ENCODE data around the gene WFIKKN2.

WFIKKN2 gene

DNA sequence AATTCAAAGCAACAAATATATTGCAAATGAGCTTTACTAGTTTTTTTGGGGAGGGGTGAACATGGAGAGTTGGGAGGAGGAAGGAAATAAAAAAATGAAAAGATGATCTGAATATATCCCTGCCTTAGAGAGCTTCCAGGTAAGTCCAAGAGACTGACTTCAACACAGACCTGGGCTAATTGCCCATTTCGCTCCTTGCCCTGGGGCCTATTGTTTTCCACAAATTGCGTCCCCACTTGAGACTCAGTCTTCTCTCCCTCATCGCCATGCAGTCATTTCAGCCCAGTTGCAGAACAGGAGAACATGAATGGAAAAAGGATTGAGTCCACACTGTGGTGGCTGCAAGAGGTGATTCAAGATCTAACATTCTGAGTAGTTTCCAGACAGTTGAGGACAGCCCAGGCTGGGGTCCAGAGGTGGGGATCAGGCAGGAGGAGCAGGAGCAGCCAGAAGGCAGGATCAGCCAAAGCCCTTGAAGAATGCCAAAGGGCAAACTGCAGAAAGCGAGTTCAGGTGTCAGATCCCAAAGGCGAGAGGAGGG lies 52.4 kb downstream of the WFIKKN2 start:
- in situ Hi-C loops (cut with MboI; ENCODE audit: low sequenced_read_pairs, unreplicated experiment) = no loop called here
- no peak for DNase-seq (ENCODE audit: low spot score)
- no peak for TF ChIP-seq CTCF (IDR thresholded peaks at IDR 0.05; ENCODE audit: borderline replicate concordance, control extremely low read depth, extremely low read depth, insufficient read depth, missing control alignments)

DNA sequence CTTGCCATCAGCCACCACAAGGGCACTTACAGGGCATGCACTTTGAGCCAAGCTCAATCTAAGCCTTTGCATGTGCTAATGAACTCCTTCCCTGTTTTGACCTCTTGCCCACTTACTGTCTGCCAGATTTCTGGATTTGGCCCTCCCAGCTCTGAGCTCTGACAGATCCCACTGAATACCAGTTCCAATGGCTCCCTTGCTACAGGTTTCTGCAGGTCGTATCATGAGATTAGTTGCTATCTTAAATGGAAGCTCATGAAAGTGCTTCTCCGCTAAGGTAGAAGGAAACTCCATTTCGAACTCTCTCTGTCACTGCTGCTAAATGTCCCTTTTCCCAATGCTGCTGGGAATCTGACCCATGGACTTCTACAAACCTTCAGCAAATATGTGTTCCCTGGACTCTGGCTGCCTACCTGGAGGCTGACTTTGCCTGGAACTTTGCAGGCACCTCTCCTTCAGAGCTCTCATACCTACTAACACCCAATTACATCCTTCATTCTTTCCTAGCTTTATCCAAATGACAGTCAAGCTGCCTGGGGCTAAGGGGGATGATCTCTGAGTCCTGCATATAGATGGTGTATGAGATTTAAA lies 54.2 kb downstream of the WFIKKN2 start:
- DNase-seq (ENCODE audit: low spot score) = peak; percentile 4

GRCh38 chr17:50890675-50891516 lies 55.5 kb downstream of the WFIKKN2 start:
- DNase-seq (ENCODE audit: low spot score) = peak; percentile 2
- TF ChIP-seq CTCF (IDR thresholded peaks at IDR 0.05; ENCODE audit: borderline replicate concordance, control extremely low read depth, extremely low read depth, insufficient read depth, missing control alignments) = no peak
- in situ Hi-C loops (cut with MboI; ENCODE audit: low sequenced_read_pairs, unreplicated experiment) = no loop called here

More for the DNA sequence above, 54.2 kb downstream of the WFIKKN2 start:
- in situ Hi-C loops (cut with MboI; ENCODE audit: low sequenced_read_pairs, unreplicated experiment) = no loop called here
- TF ChIP-seq CTCF (IDR thresholded peaks at IDR 0.05; ENCODE audit: borderline replicate concordance, control extremely low read depth, extremely low read depth, insufficient read depth, missing control alignments) = no peak

DNA sequence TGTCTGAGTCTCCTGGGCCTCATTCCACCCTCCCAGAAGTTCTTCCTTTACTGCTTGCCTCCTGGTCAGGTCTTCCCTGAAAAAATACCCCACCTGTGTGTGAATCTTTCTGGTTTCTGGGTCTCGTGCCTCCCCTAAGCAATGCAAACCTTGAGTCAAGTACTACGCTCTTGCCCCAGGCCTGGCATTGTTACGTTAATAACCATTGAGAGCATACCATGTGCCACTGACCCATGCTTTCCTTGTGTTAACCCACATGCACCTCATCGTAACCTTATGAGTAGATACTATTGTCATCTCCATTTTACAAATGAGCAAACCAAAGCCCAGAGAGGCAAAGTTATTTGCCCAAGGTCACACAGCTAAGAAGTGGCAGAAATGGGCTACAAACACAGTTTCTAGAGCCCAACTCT lies 56.2 kb downstream of the WFIKKN2 start:
- DNase-seq (ENCODE audit: low spot score) = no peak
- no peak for TF ChIP-seq CTCF (IDR thresholded peaks at IDR 0.05; ENCODE audit: borderline replicate concordance, control extremely low read depth, extremely low read depth, insufficient read depth, missing control alignments)
- in situ Hi-C loops (cut with MboI; ENCODE audit: low sequenced_read_pairs, unreplicated experiment) = no loop called here

All from GM13976 (cell line).